ENCODE results near the gene GNL3L.

DNA sequence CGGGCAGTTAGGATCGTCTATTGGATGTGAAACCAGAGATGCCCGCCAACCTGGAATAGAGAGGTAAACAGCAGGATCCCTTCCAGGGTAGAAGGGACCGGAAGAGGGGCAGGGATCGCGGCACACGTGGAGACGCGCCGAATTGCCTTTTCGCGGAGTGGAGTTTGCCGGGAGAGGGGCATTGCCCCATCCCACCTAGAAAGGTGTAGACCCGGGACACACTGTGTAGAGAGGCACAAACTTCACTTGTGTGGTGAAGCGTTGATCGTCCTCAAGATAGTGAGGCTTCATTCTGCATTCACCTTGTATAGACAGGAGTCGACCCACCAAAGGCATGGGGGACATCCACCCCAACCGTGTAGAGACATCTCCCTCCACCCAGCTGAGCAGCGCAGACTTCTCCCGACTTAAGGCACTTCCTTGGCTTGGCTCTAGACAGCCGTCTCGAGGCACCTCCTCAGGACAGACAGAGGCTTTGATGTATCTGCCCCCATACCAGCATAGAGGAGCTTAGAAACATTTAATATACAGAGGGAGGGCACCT lies 410 bp downstream of the GNL3L start:
- TF ChIP-seq CTCF (conservative IDR thresholded peaks at IDR 0.05; ENCODE audit: low read depth in 2 of 2) = no peak
- no peak for TF ChIP-seq POLR2AphosphoS5 (IDR thresholded peaks at IDR 0.05; ENCODE audit: low read depth)
